Endothelial cell of umbilical vein (primary cell): ENCODE data around the gene SNX12.

Experiments used
- EZH2 ChIP-seq: IDR thresholded peaks from 2 replicates; pipeline ENCODE4 v1.6.1; 2012; ENCODE audit warnings: borderline replicate concordance, low read depth, mild to moderate bottlenecking, moderate library complexity, low read length, inconsistent platforms; ENCODE audit not compliant: severe bottlenecking
- FOS ChIP-seq: IDR thresholded peaks from 2 replicates; pipeline ENCODE4 v1.6.1; 2011; ENCODE audit warnings: mild to moderate bottlenecking, low read length, moderate library complexity, borderline replicate concordance; ENCODE audit not compliant: insufficient read depth
- JUN ChIP-seq: IDR thresholded peaks from 2 replicates; pipeline ENCODE4 v1.6.1; 2011; ENCODE audit warnings: borderline replicate concordance, low read depth; ENCODE audit not compliant: insufficient read length, insufficient read depth
- MYC ChIP-seq: IDR thresholded peaks from one replicate; pipeline ENCODE4 v1.6.1; 2011; ENCODE audit warnings: mild to moderate bottlenecking, low read depth, low read length
- POLR2A ChIP-seq: IDR thresholded peaks from 2 replicates; pipeline ENCODE4 v1.6.1; 2012; ENCODE audit warnings: low read depth, mild to moderate bottlenecking, control low read depth, low read length
- POLR2AphosphoS5 ChIP-seq: IDR thresholded peaks from 2 replicates; pipeline ENCODE4 v1.6.1; 2012; ENCODE audit warnings: low read depth, mild to moderate bottlenecking, control low read depth, low read length, moderate library complexity; ENCODE audit not compliant: insufficient read depth
- TF ChIP-seq, protein P1 (sequence below), 2 donors: IDR thresholded peaks; 1 replicate in 1 of 2; 2 replicates in 1 of 2; pipeline ENCODE4 v1.5.1; 2011; ENCODE audit warnings: low read length in 2 of 2, mild to moderate bottlenecking in 2 of 2, moderate library complexity in 2 of 2, control low read depth in 1 of 2, inconsistent platforms in 1 of 2, low read depth in 1 of 2; ENCODE audit not compliant: insufficient read depth in 1 of 2; ENCODE audit errors: extremely low read depth in 1 of 2
- TF ChIP-seq, protein P2 (sequence below): IDR thresholded peaks from 2 replicates; pipeline ENCODE4 v1.6.1; 2011; ENCODE audit not compliant: insufficient read depth, insufficient read length

DNA sequence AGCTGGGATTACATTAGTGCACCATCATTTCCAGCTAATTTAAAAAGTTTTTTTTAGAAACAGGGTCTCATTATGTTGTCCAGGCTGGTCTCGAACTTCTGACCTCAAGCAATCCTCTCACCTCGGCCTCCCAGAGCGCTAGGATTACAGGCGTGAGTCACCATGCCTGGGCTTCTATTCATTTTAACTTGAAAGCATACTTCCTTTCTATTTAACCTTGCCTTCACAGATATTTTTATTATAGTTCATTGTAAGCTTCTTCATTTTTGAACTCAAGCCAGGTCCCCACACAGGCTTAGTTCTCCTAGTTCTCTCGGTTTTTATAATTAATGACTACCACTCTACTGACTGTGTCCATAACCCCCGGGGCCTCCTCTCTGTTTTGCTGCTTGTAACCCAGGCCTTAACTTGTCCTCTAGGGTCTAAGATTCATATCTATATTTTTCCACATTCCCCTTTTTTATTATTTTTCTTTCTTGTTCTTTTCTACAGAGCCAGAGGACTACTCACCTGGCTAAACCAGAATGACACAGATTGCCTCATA, 50.7 kb downstream of the SNX12 start:
- TF ChIP-seq, protein P1, sequence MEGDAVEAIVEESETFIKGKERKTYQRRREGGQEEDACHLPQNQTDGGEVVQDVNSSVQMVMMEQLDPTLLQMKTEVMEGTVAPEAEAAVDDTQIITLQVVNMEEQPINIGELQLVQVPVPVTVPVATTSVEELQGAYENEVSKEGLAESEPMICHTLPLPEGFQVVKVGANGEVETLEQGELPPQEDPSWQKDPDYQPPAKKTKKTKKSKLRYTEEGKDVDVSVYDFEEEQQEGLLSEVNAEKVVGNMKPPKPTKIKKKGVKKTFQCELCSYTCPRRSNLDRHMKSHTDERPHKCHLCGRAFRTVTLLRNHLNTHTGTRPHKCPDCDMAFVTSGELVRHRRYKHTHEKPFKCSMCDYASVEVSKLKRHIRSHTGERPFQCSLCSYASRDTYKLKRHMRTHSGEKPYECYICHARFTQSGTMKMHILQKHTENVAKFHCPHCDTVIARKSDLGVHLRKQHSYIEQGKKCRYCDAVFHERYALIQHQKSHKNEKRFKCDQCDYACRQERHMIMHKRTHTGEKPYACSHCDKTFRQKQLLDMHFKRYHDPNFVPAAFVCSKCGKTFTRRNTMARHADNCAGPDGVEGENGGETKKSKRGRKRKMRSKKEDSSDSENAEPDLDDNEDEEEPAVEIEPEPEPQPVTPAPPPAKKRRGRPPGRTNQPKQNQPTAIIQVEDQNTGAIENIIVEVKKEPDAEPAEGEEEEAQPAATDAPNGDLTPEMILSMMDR (IDR thresholded peaks at IDR 0.05; ENCODE audit: extremely low read depth in 1 of 2, insufficient read depth in 1 of 2, low read depth in 1 of 2, low read length in 2 of 2), result no peak
- TF ChIP-seq, protein P2, sequence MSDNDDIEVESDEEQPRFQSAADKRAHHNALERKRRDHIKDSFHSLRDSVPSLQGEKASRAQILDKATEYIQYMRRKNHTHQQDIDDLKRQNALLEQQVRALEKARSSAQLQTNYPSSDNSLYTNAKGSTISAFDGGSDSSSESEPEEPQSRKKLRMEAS, result no peak
- TF ChIP-seq POLR2A, result no peak
- TF ChIP-seq MYC, result no peak
- TF ChIP-seq POLR2AphosphoS5, result no peak
- TF ChIP-seq FOS, result no peak
- TF ChIP-seq JUN, result no peak
- no peak for TF ChIP-seq EZH2
